ENCODE data around the gene KRTAP10-6.
A peak's percentile ranks its signal among the peaks of the same experiment; 100 is the strongest.
"Not testable (repeated sequence)": the region's sequence is repeated elsewhere in the genome, so short reads cannot be mapped to it uniquely, and the experiment has no call there.

The KRTAP10-6 gene

DNA sequence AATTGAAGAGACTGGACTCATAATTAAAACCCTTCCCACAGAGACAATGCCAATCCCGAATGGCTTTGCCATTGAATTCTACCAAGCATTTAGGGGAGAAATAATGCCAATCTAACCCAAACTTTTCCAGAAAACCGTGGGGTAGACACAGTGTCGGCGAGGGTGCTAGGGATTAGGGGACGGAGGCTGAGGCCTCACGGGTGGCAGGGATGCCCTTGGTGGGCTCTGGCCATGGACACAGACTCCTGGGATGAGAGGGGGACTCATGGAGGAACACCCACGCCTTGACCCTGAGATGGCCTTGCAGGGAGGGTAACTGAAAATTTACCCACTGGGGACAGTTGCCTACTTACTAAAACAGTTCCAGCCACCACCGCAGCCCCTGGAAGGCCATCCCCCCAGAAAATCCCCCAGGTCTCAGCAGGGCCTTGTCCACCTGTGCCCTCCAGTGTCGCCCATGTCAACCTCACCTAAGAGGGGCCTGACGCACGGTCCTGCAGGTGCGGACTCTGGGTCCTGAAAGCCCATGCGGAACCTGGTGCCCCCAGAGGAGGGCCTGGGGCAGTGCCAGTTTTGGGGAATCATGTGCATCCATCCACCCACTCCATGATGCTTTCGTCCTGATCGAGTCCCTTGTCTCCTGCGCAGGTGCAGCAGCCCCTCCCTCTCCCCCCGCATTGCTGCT is 13.8 kb downstream of the KRTAP10-6 start:
- no peak for DNase-seq (ENCODE audit: low read depth)

DNA sequence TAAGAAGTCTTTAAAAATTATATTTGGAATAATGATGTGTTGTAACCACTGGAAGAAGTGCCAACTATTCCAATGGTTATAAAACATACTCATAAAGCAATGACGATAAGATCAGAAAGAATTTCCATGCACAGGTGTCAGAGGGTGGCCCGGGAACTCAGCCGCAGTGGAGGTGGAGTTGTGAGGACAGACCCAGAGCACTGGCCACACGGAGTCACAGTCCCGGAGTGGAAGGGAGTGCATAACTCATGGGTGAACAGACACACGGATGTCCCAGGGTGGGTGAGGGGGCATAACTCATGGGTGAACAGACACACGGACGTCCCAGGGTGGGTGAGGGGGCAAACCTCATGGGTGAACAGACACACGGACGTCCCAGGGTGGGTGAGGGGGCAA is 16.3 kb downstream of the KRTAP10-6 start:
- no peak for DNase-seq (ENCODE audit: low read depth)

DNA sequence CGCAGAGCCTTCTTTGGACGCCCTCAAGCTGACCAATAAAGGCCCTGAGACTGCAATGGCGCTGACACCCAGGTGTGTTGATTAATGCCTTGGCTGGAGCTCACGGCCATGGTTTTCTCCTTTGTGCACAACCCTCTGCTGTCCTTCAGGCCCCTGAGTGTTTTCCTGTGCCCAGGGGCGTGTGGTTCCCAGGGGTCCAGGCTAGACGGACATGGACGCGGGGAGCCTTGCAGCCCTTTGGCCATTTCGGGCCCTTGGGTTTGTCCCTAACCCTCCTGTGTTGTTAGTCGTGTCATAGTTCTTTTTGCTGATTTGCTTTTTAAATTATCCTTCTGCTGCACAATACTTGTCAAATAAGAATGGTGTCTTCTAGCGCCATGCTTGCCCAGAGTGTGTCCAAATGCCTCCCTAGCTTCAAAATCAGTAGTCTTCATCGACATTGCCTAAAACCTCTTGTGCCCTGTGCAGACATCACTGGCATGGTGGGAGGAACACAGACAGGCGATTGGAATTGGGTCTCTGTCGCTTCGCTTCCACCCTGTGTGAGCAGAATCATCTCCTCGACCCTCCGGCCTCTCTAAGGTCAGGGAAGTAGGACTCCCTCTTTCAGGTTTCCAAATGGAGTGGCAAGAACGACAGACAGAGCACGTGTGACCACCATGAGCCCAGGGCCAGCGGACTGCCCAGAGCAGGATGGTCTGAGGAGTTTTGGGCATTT is 16.8 kb downstream of the KRTAP10-6 start:
- DNase-seq (ENCODE audit: low read depth), result no peak

DNA sequence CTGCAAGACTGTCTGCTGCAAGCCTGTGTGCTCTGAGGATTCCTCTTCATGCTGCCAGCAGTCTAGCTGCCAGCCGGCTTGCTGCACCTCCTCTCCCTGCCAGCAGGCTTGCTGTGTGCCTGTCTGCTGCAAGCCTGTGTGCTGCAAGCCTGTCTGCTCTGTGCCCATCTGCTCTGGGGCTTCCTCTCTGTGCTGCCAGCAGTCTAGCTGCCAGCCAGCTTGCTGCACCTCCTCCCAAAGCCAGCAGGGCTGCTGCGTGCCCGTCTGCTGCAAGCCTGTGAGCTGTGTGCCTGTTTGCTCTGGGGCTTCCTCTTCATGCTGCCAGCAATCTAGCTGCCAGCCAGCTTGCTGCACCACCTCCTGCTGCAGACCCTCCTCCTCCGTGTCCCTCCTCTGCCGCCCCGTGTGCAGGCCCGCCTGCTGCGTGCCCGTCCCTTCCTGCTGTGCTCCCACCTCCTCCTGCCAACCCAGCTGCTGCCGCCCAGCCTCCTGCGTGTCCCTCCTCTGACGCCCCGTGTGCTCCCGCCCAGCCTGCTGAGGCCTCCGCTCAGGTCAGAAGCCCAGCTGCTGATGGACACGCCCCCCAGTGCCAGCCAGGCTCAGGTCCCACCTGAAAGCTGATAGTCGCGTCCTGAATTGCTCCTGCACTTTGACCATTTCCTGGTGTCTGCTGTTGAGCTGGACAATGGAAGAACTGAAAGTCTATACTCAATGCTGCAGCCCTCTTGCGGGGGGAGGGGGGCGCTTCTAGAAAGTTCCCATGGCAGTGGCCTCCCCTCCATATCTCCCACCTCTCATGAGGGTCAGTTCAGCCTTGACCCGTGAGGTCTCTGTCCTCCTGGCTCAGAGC is 17.6 kb downstream of the KRTAP10-6 start:
- DNase-seq (ENCODE audit: low read depth), result no peak

DNA sequence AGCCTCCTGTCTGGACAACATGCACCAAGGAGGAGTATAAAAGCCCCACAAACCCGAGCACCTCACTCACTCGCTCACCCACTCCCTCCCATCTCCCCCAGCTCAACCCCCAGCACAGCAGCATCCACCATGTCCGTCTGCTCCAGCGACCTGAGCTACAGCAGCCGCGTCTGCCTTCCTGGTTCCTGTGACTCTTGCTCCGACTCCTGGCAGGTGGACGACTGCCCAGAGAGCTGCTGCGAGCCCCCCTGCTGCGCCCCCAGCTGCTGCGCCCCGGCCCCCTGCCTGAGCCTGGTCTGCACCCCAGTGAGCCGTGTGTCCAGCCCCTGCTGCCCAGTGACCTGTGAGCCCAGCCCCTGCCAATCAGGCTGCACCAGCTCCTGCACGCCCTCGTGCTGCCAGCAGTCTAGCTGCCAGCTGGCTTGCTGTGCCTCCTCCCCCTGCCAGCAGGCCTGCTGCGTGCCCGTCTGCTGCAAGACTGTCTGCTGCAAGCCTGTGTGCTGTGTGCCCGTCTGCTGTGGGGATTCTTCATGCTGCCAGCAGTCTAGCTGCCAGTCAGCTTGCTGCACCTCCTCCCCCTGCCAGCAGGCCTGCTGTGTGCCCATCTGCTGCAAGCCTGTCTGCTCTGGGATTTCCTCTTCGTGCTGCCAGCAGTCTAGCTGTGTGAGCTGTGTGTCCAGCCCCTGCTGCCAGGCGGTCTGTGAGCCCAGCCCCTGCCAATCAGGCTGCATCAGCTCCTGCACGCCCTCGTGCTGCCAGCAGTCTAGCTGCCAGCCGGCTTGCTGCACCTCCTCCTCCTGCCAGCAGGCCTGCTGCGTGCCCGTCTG is 18.5 kb downstream of the KRTAP10-6 start, which contains the start of gene KRTAP10-4:
Gene KRTAP10-4, plus strand, starts transcription at position 100 of the 827 bp plus-strand sequence. Its CDS starts 30 bp downstream, at position 130.
- DNase-seq (ENCODE audit: low read depth), result not testable (repeated sequence)

DNA sequence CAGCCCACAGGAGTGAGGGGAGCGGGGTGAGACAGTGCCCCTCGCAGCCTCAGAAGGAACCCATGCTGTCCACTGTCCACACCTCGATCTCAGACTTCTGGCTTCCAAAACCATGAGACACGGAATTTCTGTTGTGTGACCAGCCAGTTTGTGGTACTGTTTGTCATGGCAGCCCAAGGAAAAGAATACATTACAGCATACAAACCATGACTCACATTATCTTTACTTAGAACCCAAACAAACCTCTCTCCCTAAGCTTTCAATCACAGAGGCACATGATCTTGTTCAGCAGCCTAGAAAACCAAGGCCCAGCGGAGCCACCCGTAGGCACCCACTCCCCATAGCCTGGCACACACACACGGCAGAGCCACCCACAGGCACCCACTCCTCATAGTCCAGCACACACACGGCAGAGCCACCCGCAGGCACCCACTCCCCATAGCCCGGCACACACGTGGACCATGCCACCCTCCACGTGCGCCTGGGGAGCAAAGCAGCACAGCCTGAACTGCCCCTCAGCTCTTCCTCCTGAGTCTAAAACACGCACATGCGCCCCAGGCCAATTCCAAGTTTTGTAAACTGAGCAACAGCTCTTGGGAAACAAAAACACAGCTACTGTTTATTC is 19.2 kb downstream of the KRTAP10-6 start:
- peak; percentile 7 for DNase-seq (ENCODE audit: low read depth)

DNA sequence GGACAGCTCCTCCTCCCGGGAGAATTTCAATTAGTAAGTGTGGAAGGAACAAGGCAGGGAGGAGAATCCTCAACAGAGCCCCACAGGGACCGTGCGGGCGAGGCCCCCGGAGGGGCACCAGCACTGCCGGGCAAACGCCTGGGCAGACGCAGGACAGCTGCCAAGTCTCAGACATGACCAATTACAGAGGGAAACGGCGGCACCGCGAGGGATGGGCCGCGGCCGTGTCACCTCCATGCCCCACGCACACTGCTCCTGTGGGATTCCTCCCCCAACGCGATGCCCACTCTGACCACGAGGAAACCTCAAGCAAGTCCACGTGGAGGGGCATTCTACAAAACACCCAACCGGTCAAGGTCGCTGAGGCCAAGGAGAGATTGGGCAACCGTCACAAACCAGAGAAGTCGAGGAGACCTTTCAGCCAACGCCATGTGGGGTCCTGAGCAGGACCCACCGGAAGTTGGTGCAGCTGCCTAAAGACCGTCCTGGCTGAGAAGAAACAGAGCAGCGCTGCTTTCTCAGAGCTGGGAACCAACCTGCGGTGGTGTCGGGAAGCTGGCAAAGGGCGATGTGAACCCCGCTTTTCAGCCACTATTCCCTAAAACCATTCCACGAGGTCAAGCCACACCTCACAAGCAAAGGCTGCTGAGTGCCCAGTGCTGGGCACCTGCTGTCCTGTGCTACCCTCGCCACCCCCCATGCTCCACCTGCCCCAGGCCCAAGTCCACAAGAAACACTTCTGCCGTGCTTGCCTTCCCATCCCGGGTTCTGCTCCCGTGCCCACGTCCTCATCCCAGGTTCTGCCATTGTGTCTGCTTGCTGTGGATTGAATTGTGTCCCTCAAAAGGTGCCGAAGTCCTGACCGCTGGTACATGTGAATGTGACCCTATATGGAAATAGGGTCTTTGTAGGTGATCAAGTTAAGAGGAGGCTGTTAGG is 20.2 kb downstream of the KRTAP10-6 start:
- DNase-seq (ENCODE audit: low read depth), result no peak

DNA sequence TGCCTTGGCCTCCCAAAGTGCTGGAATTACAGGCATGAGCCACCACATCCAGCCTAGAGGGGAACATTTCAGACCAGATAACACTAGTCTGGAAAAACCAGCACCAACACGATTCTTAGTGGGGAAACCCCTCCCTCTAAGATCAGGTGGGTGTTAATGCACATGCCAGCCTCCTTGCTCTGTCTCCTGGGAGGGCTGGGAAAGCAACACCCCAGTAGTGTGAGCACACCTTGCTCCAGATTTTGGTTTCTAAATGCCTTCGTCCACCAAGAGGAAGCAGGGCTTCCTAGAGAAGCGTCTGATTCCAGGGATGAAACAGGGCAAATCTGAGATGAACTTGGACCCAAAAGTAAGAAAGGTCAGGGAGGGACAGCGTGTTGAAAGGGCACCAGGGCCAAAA is 21.0 kb downstream of the KRTAP10-6 start:
- DNase-seq (ENCODE audit: low read depth), result no peak

DNA sequence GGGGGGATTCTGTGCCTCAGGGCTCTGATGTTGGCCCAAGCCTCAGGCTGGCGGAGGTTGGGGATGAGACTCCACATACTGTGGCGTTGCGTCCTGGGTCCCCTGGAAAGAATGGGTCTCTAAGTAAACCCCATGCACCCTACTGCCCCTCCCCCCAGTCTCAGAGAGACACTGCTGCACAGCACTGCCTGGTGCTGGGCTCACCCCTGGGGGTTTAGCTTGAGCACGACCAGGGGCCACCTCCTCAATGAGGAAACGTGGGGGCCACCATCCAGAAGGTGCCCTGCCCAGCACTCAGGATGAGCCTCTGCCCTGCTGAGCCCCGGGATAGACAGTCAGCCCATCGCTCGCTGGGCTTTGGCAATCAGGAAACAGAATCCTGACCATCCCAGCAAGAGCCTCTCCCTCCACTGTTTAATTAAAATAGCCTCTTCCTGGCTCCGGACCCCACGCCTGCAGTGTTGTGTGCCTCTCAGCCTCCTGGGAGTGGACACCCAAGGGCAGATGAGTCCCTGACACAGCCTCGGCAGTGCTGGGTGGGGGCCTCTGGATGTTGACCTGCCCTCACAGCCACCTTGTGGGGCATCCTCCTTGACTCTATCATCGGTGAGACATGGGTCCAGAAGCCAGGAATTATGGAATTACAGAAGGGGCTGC is 22.3 kb downstream of the KRTAP10-6 start:
- no peak for DNase-seq (ENCODE audit: low read depth)

DNA sequence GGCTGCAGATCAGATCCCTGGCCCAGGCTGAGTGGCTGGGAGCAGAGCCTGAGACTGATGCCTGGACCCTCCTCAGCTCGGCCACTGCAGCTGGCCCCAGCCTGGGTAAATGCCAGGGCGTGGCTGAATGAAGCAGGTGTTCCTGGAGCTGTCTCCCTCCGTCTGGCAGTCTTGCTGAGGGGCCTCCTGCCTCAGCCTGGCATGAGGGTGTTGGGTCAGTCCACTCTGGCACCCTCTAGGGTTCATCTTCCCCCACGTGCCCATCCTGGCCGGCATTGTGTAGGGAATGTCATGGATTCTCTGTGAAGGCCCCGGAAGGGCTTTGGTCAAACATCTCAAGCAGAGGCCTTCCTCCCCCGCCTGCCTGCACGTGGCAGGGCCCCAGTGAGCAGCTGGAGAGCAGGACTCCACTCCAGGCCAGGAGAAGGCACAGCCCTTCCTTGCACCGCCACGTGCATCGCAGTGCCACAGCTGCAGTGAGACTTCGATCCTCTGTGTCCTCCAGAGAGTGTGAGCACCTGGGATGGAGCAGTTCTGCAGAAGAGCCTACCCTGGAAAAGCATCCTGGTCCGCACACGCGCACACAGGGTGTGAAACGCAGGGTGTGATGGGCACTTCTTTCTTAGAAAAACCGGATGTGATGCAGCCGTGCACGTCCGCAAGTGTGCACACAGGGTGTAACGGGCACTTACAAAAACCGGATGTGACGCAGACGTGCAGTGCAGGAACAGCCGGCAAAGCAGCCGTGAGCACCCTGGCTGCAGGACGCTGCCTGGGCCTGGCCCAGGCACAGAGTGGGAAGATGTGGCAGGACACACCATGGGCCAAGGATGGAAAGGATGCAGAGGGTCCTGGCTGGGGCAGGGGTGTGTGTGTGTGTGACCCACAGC is 23.4 kb downstream of the KRTAP10-6 start:
- no peak for DNase-seq (ENCODE audit: low read depth)

DNA sequence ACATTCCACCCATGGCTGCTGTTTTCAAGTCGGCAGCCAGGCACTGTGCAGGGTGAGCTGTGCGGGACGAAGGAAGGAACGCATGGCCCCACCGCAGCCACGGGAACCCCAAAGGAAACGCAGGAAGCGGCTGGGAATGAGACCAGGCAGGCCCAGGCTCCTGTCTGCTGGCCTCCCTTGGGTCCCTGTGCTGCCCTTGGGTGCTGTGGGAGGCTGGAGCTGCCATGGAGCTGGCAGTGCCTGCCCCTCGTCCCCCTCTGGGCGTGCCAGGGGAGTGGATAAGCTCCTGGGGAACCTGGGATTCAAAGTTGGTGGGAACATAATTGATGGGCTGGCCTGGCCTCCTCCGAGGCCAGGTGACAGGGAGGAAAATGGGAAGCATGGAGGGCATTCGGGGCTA is 24.0 kb downstream of the KRTAP10-6 start:
- no peak for DNase-seq (ENCODE audit: low read depth)

DNA sequence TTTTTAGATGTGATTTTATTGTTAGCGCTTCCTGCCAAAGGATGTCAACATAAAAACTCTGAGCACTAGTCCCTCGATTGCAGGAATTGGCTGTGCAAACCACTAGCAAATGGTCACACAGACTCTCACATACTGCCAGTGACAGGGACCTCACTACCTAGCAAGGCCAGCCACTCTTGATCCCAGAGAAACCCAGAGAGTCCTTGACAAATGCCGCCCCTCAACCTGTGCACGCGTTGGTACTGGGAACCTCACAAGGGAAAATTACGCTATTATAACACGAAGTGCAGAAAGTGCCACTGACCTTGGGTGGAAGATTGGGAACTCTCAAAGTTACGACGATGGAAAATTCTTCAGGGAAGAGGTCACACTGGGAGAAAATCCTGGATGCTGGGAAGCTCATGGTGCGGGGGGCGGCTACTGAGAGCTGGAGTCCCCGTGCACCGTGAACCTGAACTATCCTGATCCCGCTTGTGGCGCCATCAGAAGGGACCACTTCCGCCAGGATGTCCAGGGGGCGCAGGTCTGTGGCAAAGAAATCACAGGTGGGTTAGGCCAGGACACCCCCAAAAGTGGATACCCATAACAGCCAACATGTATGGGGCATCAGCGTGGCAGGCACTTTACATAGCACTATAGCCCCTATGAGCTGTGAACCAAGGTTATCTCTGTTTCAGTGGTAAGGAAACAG is 24.7 kb downstream of the KRTAP10-6 start:
- no peak for DNase-seq (ENCODE audit: low read depth)

DNA sequence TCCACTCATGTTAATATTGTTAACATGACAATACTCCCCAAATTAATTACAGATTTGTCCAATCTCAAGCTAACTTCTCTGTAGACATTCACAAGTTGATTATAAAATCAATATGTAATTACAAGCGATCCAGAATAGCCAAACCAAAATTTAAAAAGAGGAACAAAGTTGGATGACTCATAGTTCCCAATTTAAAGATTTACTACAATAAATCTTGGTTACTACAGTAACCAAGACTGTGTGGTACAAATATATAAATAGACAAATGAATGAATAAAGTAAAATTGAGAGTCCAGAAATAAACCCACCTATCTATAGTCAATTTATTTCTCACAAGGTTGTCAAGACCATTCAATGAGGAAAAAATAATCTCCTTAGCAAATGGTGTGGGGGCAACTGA is 25.9 kb downstream of the KRTAP10-6 start:
- DNase-seq (ENCODE audit: low read depth), result no peak

DNA sequence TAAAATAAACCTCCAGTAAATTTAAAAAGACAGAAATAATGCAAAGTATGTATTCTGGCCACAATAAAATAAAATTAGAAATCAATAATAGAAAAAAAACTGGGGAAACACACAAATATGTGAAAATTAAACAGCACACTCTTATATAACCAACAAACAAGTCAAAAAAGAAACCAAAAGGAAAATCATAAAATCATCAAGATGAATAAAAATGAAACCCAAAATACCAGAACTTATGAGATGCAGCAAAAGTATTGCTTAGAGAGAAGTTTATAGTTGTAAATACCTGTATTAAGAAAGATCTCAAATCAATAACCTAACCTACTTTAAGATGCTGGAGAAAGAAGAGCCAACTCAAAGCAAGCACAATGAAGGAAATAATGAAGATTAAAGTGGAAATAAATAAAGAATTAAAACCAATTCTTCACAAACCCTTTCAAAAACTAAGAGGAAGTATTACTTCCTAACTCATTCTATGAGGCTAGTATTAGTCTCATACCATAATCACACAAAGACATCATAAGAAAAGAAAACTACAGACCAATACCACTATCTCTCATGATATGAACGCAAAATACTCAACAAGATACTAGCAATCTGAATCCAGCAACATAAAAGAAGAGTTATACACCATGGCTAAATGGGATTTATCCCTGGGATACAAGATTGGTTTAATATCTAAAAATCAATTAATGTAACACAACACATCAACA is 27.3 kb downstream of the KRTAP10-6 start:
- DNase-seq (ENCODE audit: low read depth), result no peak

DNA sequence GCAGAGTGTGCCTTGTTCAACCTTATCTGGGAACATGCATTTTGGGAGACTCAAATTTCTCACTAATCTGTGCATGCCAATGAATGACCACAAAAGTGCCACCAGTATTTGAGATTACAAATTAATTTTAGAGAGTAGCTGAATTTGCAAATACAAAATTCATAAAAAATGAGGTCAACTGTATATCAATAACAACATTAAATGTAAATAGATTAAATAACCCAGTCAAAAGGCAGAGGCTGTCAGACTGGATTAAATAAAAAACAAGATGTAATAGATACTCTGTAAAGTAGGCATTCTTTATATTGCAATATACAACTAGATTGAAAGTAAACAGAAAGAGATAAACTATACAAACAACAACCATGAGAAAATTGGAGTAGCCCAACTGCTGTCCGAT is 28.2 kb downstream of the KRTAP10-6 start:
- no peak for DNase-seq (ENCODE audit: low read depth)

DNA sequence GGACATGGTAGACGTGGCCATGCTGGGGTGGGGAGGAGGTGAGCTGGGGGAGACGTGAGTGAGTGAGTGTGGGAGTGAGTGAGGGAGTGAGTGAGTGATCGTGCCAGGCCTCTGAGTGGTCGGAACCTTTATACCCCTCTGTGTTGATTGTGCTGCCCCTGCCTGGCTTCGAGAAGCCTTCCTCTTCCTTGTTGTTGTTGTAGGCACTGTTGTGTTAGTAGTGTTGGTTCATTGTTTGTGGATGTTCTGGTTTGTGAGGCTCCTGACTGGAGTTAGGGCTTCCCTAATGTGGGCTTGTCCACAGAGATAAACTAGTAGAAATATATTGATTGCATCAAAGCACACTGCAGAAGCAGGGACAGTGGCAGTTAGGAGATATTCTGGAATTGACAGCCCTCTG is 33.6 kb downstream of the KRTAP10-6 start, which contains the start of gene KRTAP10-3:
Gene KRTAP10-3, minus strand, starts transcription at position 101 of the 400 bp plus-strand sequence. Its CDS starts 80 bp downstream, at position 21.
- DNase-seq (ENCODE audit: low read depth), result no peak

DNA sequence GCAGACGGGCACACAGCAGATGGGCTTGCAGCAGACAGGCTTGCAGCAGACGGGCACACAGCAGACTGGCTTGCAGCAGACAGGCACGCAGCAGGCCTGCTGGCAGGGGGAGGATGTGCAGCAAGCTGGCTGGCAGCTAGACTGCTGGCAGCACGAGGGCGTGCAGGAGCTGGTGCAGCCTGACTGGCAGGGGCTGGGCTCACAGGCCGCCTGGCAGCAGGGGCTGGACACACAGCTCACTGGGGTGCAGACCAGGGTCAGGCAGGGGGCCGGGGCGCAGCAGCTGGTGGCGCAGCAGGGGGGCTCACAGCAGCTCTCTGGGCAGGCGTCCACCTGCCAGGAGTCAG is 34.0 kb downstream of the KRTAP10-6 start:
- DNase-seq (ENCODE audit: low read depth), result not testable (repeated sequence)
